K562 (cell line): ENCODE measurements around the gene TXNRD1. TPM values are rescaled to one million over a fixed set of nuclear protein-coding genes. Genes with fewer than 3 reads are reported as not detected.

Experiments
- ARID2 ChIP-seq: fragments of 450-650 bp; IDR thresholded peaks from 2 replicates; pipeline ENCODE4 v1.6.1; 2017; ENCODE audit warnings: antibody characterized with exemption, mild to moderate bottlenecking
- ARNT ChIP-seq, 2 experiments: fragments of 450-650 bp; IDR thresholded peaks; 2 replicates each; pipeline ENCODE4 v1.6.1; 2016; ENCODE audit warnings: mild to moderate bottlenecking in 1 of 2
- BRD9 ChIP-seq: fragments of 450-650 bp; IDR thresholded peaks from 2 replicates; pipeline ENCODE4 v1.6.1; 2018; ENCODE audit warnings: low read depth; ENCODE audit not compliant: partially characterized antibody
- EGR1 ChIP-seq: fragments of 450-650 bp; conservative IDR thresholded peaks from 2 replicates; pipeline ENCODE4 v1.6.1; 2017; ENCODE audit warnings: mild to moderate bottlenecking
- ETS2 ChIP-seq: IDR thresholded peaks from 2 replicates; pipeline ENCODE4 v1.6.1; 2016; ENCODE audit warnings: borderline replicate concordance, missing genetic modification characterization, mild to moderate bottlenecking, moderate library complexity, missing compliant biosample characterization; ENCODE audit not compliant: poor library complexity, severe bottlenecking
- EZH2 ChIP-seq: IDR thresholded peaks from 2 replicates; pipeline ENCODE4 v1.6.1; 2012; ENCODE audit warnings: low read depth, mild to moderate bottlenecking, inconsistent platforms, low read length, borderline replicate concordance
- JUNB ChIP-seq: fragments of 450-650 bp; formaldehyde crosslinking; conservative IDR thresholded peaks from 2 replicates; pipeline ENCODE4 v1.4.0; 2020; ENCODE audit warnings: mild to moderate bottlenecking
- MXD1 ChIP-seq: fragments of 250-450 bp; sonication (Bioruptor Pico); IDR thresholded peaks from 2 replicates; pipeline ENCODE4 v1.8.0; 2021; ENCODE audit warnings: borderline replicate concordance, mild to moderate bottlenecking, moderate library complexity; ENCODE audit not compliant: poor library complexity, severe bottlenecking
- PYGO2 ChIP-seq: fragments of 450-650 bp; IDR thresholded peaks from 2 replicates; pipeline ENCODE4 v1.6.1; 2016; ENCODE audit warnings: mild to moderate bottlenecking, missing genetic modification characterization, moderate library complexity, missing compliant biosample characterization
- SIN3B ChIP-seq: fragments of 450-650 bp; IDR thresholded peaks from 2 replicates; pipeline ENCODE4 v1.6.1; 2017; ENCODE audit warnings: low read depth, mild to moderate bottlenecking, moderate library complexity
- SP1 ChIP-seq: sonication (generic); formaldehyde crosslinking; IDR thresholded peaks from 2 replicates; pipeline ENCODE4 v1.8.1; 2022; ENCODE audit warnings: mild to moderate bottlenecking, missing genetic modification reagents
- TAL1 ChIP-seq: fragments of 450-650 bp; IDR thresholded peaks from 2 replicates; pipeline ENCODE4 v1.6.1; 2016; ENCODE audit warnings: mild to moderate bottlenecking
- TFAP4 ChIP-seq: sonication (generic); formaldehyde crosslinking; IDR thresholded peaks from 2 replicates; pipeline ENCODE4 v1.8.0; 2022; ENCODE audit warnings: missing genetic modification reagents, mild to moderate bottlenecking, moderate library complexity, borderline replicate concordance
- TRIM24 ChIP-seq, 2 experiments: fragments of 450-650 bp; IDR thresholded peaks; 2 replicates each; pipeline ENCODE4 v1.6.1; 2016
- XRCC5 ChIP-seq: fragments of 200-400 bp; formaldehyde crosslinking; IDR thresholded peaks from 2 replicates; pipeline ENCODE4 v1.6.1; 2017; ENCODE audit warnings: low read depth, mild to moderate bottlenecking, low read length
- ZKSCAN8 ChIP-seq: fragments of 200-800 bp; sonication (Bioruptor generic); IDR thresholded peaks from 2 replicates; pipeline ENCODE4 v1.6.1; 2016; ENCODE audit warnings: missing genetic modification characterization, missing compliant biosample characterization
- polyA plus RNA-seq, 8 experiments: library from polyadenylated mRNA; depleted of rRNA in 4 of 8; stranded (reverse) in 5 of 8; unstranded in 3 of 8; fragments of >200 nt; fragmentation: Nextera tagmentation in 2 of 8; fragmentation: Illumina TruSeq in 1 of 8; extraction: Ambion mirVana in 2 of 8; extraction: Trizol in 1 of 8; gene quantifications; 2 replicates each; pipeline versions ENCODE4 v1.2.1 to v1.2.3, GENCODE V29; 2011 to 2014; ENCODE audit warnings: inconsistent platforms in 1 of 8, missing spikeins in 1 of 8
- total RNA-seq, 7 experiments: library from RNA; depleted of rRNA in 6 of 7; stranded (reverse); fragments of >200 nt in 6 of 7; fragmentation: Illumina TruSeq in 2 of 7; extraction: Trizol in 2 of 7; gene quantifications; 2 replicates each; pipeline versions ENCODE4 v1.2.1 to v1.2.3, GENCODE V29; 2011 to 2021; ENCODE audit warnings: low replicate concordance in 1 of 7
- TF ChIP-seq, protein P1 (sequence below): fragments of 250-450 bp; sonication (Bioruptor Pico); IDR thresholded peaks from 2 replicates; pipeline ENCODE4 v1.5.1; 2021; ENCODE audit warnings: mild to moderate bottlenecking
- TF ChIP-seq, protein P2 (sequence below), 2 experiments: fragments of 450-650 bp; IDR thresholded peaks; 2 replicates each; pipeline ENCODE4 v1.6.1; 2018; ENCODE audit warnings: mild to moderate bottlenecking in 2 of 2, low read depth in 1 of 2; ENCODE audit not compliant: partially characterized antibody in 2 of 2
- TF ChIP-seq, protein P3 (sequence below): sonication (generic); formaldehyde crosslinking; IDR thresholded peaks from 2 replicates; pipeline ENCODE4 v1.4.0; 2020; ENCODE audit warnings: mild to moderate bottlenecking, missing genetic modification reagents

TXNRD1 gene
- total and polyA plus RNA-seq, 9 of the 15 experiments (the other 6 are each of a cell fraction or from before 2014, with no cell fraction given): 107 to 189 (median 146) TPM

- TF ChIP-seq MXD1 (CRISPR knock-in tag): no peak
- no peak for TF ChIP-seq ETS2 (tag)
- peak; percentile 88 for TF ChIP-seq TFAP4 (CRISPR knock-in tag)
- TF ChIP-seq, protein P1, sequence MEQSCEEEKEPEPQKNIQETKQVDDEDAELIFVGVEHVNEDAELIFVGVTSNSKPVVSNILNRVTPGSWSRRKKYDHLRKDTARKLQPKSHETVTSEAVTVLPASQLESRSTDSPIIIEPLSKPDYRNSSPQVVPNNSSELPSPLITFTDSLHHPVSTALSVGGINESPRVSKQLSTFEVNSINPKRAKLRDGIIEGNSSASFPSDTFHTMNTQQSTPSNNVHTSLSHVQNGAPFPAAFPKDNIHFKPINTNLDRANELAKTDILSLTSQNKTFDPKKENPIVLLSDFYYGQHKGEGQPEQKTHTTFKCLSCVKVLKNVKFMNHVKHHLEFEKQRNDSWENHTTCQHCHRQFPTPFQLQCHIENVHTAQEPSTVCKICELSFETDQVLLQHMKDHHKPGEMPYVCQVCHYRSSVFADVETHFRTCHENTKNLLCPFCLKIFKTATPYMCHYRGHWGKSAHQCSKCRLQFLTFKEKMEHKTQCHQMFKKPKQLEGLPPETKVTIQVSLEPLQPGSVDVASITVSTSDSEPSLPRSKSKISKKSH (CRISPR knock-in tag): no peak
- TF ChIP-seq TRIM24 (IDR thresholded peaks at IDR 0.05): peak in 1 of 2 experiments; percentile 6; a peak in 1 of 4 replicates
- TF ChIP-seq SP1 (CRISPR knock-in tag): peak; percentile 78
- no peak for TF ChIP-seq BRD9
- TF ChIP-seq, protein P2, sequence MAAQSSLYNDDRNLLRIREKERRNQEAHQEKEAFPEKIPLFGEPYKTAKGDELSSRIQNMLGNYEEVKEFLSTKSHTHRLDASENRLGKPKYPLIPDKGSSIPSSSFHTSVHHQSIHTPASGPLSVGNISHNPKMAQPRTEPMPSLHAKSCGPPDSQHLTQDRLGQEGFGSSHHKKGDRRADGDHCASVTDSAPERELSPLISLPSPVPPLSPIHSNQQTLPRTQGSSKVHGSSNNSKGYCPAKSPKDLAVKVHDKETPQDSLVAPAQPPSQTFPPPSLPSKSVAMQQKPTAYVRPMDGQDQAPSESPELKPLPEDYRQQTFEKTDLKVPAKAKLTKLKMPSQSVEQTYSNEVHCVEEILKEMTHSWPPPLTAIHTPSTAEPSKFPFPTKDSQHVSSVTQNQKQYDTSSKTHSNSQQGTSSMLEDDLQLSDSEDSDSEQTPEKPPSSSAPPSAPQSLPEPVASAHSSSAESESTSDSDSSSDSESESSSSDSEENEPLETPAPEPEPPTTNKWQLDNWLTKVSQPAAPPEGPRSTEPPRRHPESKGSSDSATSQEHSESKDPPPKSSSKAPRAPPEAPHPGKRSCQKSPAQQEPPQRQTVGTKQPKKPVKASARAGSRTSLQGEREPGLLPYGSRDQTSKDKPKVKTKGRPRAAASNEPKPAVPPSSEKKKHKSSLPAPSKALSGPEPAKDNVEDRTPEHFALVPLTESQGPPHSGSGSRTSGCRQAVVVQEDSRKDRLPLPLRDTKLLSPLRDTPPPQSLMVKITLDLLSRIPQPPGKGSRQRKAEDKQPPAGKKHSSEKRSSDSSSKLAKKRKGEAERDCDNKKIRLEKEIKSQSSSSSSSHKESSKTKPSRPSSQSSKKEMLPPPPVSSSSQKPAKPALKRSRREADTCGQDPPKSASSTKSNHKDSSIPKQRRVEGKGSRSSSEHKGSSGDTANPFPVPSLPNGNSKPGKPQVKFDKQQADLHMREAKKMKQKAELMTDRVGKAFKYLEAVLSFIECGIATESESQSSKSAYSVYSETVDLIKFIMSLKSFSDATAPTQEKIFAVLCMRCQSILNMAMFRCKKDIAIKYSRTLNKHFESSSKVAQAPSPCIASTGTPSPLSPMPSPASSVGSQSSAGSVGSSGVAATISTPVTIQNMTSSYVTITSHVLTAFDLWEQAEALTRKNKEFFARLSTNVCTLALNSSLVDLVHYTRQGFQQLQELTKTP (IDR thresholded peaks at IDR 0.05; ENCODE audit: low read depth in 1 of 2, partially characterized antibody in 2 of 2): peak in 1 of 2 experiments; percentile 24
- no peak for TF ChIP-seq ARNT (IDR thresholded peaks at IDR 0.05)
- no peak for TF ChIP-seq JUNB (CRISPR knock-in tag)
- TF ChIP-seq TAL1: no peak
- no peak for TF ChIP-seq ZKSCAN8 (CRISPR knock-in tag)
- no peak for TF ChIP-seq XRCC5
- TF ChIP-seq, protein P3, sequence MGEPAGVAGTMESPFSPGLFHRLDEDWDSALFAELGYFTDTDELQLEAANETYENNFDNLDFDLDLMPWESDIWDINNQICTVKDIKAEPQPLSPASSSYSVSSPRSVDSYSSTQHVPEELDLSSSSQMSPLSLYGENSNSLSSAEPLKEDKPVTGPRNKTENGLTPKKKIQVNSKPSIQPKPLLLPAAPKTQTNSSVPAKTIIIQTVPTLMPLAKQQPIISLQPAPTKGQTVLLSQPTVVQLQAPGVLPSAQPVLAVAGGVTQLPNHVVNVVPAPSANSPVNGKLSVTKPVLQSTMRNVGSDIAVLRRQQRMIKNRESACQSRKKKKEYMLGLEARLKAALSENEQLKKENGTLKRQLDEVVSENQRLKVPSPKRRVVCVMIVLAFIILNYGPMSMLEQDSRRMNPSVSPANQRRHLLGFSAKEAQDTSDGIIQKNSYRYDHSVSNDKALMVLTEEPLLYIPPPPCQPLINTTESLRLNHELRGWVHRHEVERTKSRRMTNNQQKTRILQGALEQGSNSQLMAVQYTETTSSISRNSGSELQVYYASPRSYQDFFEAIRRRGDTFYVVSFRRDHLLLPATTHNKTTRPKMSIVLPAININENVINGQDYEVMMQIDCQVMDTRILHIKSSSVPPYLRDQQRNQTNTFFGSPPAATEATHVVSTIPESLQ (CRISPR knock-in tag): no peak
- TF ChIP-seq EZH2: no peak
- no peak for TF ChIP-seq PYGO2 (tag)
- TF ChIP-seq ARID2: no peak
- TF ChIP-seq SIN3B: no peak
- TF ChIP-seq EGR1: peak; percentile 65
Measured at GRCh38 chr12:104288635-104289274, 73.2 kb downstream of the TXNRD1 start (continued).
